NCI-H2107 treated with DMSO at 0.1 percent for 48 hours (cell line): Measurements from ENCODE around the gene C2orf76.
"Not testable (repeated sequence)": the region's sequence is repeated elsewhere in the genome, so short reads cannot be mapped to it uniquely, and the experiment has no call there.

Source experiments
- DNase-seq: peaks from one replicate; lab custom pipeline; 2025; ENCODE audit not compliant: unreplicated experiment; lab: John Stamatoyannopoulos, UW

C2orf76 gene

DNA sequence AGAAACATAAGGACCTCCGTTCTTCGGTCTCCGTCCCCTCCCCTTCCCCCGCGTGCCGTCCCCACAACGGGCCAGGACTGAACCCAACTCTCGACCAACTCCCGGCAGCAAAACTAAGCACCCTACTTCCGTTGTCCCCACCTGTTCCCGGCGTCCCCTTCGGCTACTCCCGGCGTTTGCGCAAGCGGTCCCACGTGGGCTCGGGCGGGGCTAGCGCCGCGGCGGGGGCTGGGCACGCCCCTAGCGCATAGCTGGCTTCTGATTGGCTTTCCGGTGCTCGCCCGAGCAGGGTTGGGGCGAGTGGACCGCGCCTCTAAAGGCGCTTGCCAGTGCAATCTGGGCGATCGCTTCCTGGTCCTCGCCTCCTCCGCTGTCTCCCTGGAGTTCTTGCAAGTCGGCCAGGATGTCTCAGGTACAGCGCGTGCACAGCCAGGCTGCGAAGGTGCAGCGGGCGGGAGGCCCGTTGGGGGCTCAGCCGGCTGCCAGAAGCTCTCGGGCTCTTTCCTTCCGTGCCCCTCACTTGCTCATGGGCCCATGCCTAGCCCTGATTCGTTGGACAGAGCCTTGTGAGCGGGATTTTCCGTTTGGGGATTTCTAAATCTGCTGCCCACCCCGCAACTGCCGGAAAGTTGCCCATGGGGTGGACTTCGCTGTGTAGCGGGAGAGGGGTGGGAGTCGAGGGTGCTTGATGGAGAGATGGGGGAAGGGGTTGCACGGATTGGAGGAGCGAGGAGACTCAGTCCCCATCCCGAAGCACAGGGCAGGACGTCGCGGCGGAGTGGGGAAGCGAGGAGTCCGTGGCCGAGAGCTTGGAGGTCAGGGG lies at the start of gene C2orf76, which contains the start of gene DBI:
C2orf76 (minus strand) TSS at position 186 of the 823 bp plus-strand sequence. CDS start 26,875 bp downstream, outside the sequence.
DBI (plus strand) TSS at position 329 of the 823 bp plus-strand sequence; CDS start at position 404, 75 bp downstream.
- DNase-seq = peak; percentile 81

DNA sequence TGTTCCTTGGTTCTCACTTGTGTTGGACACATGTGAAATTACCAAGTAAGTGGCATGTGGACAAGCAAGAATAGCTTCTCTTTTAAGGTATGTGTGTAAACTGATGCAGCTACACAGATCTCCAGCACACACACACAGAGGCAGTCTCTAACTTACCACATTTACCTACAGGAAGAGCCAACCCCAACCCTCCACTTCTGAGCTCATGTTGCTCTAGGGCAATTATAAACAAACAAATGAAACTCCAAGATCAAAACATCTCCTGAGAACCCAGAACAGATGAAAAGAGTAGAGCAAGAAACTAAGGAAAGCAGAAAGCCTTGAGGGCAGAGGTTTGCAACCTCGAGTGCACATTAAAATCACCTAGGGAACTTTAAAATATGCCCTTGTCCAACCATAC lies 49.0 kb upstream of the C2orf76 start:
- DNase-seq = no peak

DNA sequence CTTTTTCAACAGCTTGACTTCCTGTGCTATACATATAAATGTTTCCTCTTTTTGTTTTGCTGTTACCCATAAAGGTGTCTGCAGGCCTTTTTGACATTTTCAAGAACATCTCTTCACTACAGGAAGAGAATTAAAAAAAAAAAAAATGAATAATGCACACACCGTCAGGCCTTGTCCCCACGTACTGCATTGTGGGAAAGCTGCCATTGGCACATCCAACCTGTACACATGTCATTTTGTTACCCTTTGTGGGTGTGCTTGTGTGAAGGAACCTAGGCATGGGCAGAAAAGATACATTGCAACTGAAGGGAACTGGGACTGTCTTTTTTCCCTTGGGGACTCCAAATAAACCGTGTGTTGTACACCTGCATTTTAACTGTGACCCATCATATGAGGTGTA lies 48.3 kb upstream of the C2orf76 start:
- DNase-seq = no peak

GRCh38 chr2:119409506-119409905 lies 42.9 kb upstream of the C2orf76 start:
- DNase-seq = no peak

GRCh38 chr2:119408221-119408619 lies 41.6 kb upstream of the C2orf76 start:
- DNase-seq = no peak

DNA sequence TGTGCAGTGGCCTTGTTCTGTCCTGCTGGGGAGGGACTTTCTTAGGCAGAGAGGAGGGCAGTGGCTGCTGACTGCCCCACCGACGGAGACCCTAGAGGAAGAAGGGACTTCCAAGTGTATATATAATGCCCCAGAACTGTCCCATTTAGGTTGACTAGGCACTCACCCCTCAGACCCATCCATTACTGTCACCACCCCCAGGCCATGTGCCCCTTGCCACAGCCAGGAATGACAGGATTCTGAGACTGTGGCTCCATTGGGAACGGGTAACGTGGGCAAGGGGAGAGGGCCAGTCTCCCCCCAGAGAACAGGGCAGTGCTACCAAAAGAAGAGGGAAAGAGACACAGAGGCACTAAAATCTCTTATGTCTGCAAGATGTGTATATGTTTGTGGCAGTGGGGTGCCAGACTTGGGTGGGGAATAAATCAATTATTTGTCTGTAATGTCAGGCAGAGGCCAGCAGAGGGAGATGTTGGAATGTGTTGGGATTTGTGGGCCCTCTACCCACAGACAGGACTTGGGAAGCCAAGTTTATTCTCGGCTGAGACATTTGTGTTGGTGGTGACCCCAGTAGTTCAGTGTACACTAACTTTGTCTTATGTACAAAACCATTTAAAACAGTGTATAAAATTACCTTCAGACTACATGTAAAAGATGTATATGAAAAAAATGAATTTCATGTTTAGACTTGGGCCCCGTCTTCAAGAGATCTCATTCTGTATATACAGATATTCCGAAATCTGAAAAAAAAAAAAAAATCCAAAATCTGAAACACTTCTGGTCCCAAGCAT lies 41.0 kb upstream of the C2orf76 start:
- peak; percentile 26 for DNase-seq

- DNase-seq = no peak
Measured at GRCh38 chr2:119405151-119405550, 38.5 kb upstream of the C2orf76 start.

DNA sequence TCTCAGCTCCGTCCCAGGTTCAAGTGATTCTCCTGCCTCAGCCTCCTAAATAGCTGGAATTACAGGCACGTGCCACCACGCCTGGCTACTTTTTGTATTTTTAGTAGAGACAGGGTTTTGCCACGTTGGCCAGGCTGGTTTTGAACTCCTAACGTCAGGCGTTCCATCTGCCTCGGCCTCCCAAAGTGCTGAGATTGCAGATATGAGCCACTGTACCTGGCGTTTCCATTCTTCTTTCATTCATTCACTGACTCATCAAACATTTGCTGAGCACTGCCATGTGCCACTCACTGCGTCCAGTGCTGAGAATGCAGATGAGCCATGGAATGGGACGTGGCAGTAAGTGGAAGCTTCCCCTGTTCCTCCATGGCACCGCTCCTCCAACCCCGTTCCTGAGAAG lies 37.0 kb upstream of the C2orf76 start:
- not testable (repeated sequence) for DNase-seq

DNA sequence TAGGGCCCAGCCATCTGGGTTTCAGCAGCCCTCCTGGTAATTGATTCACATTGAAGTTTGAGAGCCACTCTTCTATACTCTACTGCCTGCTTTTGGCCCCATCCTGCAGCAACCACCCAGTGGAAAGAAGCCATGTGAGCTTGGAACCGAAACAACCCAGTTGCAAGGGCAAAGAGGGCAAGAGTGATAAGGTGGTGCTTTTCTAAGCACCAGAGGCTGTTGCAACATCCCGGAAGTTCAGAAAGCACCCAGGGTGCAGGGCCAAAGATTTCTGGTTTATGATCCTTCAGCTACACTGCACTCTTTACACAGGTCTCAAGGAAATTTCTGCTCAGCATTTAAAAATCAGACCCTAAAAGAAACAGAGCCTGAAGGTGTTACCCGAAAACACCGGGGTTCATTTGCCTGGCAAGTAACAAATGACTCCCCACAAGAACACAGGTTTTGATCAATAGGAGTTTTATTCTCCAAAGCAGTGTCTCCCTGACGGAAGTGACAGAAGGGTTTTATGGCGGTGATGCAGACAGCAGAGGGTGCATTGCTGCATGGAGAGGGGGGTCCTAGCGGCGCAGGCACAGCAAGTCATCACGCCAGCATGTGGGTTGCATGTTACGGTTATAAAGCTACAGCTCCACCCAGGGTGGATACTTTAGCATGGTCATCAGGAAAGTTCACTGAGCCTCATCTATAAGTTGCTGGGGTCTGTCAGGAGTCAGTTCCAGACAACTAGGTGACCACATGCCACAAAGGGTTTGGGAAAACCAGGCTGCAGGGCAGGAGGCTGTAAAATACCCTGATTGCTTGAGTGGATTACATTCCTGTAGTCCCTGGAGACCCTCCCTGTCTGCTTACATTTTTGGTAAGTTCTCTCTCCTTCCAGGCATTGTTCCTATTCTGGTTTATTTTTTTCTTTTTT lies 36.3 kb upstream of the C2orf76 start:
- no peak for DNase-seq

DNA sequence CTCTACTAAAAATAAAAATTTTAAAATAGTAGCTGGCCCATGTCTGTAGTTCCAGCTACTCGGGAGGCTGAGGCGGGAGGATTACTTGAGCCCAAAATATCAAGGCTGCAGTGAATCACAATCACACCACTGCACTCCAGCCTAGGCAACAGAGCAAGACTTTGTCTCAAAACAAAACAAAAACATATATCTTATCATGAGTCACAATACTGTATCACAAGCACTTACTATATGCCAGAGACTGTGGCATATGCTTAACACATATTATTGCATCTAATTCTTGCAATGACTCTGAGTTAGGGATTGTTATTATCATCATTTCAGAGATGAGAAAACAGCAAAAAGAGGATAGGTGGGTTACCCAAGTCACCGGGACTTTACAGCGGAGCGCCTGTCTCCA lies 35.5 kb upstream of the C2orf76 start:
- DNase-seq = no peak

- DNase-seq = no peak
Measured at GRCh38 chr2:119397196-119397595, 30.6 kb upstream of the C2orf76 start.

GRCh38 chr2:119393971-119394748 lies 27.5 kb upstream of the C2orf76 start:
- no peak for DNase-seq

- DNase-seq = no peak
Measured at GRCh38 chr2:119389615-119390306, 23.1 kb upstream of the C2orf76 start.

- DNase-seq = no peak
Measured at GRCh38 chr2:119387381-119388129, 20.9 kb upstream of the C2orf76 start.

- DNase-seq = no peak
Measured at GRCh38 chr2:119385466-119385865, 18.8 kb upstream of the C2orf76 start.

DNA sequence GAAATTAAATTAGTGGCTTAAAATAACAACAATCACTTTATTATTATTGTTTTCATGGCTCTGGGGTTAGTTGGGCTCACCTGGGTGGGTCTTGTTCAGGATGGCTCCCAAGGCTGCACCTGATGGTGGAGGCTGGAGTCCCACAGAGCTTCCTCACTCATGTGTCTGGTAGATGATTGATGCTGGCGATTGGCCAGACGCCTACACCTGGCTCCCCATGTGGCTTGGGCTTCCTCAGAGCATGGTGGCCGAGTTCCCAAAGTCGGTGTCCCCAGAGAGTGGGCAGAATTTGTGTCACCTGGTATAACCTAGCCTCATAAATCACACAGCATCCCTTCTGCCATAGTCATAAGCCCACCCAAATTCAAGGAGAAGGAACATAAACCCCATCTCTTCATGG lies 18.3 kb upstream of the C2orf76 start:
- DNase-seq = no peak

DNA sequence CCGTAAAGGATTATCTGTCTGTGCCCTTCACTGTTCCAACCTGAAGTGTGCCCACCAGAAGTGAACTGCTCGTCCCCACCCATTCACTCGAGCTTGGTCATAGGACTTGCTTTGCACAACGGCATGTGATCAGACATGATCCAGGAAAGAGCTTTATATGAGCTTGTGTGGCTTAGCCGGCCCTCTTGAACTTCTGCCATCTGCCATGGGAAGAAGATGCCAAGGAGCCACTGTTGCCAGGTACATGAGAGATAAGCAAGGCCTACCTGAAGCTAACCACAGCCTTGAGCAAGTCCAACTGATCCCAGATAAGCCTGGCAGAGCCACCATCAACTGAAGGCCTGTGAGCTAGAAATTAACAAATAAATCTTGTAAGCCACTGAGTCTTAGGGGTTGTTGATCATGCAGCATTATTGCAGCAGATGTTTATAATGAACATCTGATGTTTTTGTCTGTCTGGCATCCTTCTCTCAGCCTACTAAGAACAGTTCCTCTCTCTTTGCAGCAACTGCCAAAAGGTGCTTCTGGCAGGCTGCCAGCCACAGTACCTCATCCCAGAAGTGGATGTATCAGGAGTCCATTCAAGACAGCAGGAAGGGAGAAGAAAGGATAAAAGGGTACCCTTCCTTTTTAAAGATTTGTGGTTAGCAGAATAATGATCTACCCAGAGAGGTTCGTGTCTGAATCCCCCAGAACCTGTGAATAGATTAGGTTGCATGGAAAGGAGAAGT lies 16.9 kb upstream of the C2orf76 start:
- no peak for DNase-seq

DNA sequence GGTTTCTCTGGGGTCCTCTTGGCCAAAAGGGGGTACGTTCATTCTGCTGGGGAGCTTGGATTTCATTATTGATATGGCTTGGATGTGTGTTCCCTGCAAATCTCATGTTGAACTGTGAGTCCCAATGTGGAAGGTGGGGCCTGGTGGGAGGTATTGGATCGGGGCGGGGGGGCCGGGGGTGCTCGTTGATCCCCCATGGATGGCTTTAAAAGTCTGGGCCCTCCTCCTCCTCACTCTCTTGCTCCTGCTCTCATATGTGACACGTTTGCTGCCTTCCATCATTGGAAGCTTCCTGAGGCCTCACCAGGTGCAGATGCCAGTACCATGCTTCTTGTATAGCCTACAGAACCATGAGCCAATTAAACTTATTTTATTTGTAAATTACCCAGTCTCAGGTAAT lies 11.9 kb upstream of the C2orf76 start:
- no peak for DNase-seq
